SU-DHL-6 (cell line): ENCODE measurements around the gene RGPD8.

Source experiments
- CTCF ChIP-seq: fragments of 200-600 bp; sonication (generic); IDR thresholded peaks from one replicate; pipeline ENCODE4 v1.5.1; 2017; ENCODE audit warnings: antibody characterized with exemption, mild to moderate bottlenecking, low read length, moderate library complexity; ENCODE audit not compliant: insufficient read depth, poor library complexity, severe bottlenecking
- EZH2phosphoT487 ChIP-seq: fragments of 200-600 bp; sonication (generic), shearing (Covaris generic); conservative IDR thresholded peaks from 2 replicates; pipeline ENCODE4 v1.6.1; 2018; ENCODE audit warnings: mild to moderate bottlenecking, antibody characterized with exemption, low read length, moderate library complexity, mixed read lengths

- TF ChIP-seq CTCF (no peak), EZH2phosphoT487 (no peak)
These were observed 25.9 kb upstream of the RGPD8 start for GRCh38 chr2:112459372-112459771.
